ENCODE results near the gene ARFGAP3. TPM values are rescaled to one million over a fixed set of nuclear protein-coding genes. Genes with fewer than 3 reads are reported as not detected.

ARFGAP3 gene
- total RNA-seq, 4 donors from 2014 or later: 43.0 to 106 (median 50.5) TPM

DNA sequence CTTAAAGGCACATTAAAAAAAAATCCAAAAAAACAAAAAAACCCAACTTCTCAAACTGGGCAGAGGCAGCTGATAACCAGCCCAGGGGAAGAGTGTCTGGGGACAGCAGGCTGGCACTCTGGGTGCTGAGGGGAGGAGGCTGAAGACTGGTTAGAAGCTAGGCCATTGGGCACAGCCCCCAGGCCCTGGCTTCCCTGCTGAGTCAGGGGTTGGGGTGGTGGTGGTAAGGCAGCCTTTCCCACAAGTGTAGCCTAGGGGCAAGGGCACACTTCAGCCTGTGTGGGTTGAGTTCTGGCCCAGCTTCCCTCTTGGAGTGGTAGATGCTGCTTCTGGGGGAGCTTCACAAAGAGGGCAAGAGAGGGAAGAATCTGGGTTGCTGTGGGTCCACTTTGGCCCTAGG is 16.3 kb upstream of the ARFGAP3 start:
- DNase-seq (ENCODE audit: low spot score) (no peak), ATAC-seq (ENCODE audit: low FRiP score) (no peak)
- TF ChIP-seq, protein P1, sequence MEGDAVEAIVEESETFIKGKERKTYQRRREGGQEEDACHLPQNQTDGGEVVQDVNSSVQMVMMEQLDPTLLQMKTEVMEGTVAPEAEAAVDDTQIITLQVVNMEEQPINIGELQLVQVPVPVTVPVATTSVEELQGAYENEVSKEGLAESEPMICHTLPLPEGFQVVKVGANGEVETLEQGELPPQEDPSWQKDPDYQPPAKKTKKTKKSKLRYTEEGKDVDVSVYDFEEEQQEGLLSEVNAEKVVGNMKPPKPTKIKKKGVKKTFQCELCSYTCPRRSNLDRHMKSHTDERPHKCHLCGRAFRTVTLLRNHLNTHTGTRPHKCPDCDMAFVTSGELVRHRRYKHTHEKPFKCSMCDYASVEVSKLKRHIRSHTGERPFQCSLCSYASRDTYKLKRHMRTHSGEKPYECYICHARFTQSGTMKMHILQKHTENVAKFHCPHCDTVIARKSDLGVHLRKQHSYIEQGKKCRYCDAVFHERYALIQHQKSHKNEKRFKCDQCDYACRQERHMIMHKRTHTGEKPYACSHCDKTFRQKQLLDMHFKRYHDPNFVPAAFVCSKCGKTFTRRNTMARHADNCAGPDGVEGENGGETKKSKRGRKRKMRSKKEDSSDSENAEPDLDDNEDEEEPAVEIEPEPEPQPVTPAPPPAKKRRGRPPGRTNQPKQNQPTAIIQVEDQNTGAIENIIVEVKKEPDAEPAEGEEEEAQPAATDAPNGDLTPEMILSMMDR (IDR thresholded peaks at IDR 0.05): no peak

DNA sequence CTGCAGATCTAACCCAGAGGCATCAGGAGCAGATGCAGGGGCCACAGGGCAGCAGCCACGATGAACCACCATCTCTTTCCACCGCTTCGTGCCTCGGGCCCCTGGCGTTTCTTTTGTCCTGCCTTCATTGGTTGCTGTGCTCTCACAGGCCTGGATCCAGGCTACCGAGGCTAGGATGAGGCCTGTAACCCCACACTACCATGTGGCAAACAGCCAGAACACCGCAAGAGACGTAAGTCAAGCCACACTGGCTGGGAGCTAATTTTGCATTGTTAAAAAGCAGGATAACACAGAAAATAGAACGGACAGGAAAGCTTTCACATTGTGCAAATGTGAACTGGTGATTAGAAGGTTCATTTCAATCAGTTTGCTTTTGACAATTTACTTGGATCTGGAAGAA is 15.7 kb upstream of the ARFGAP3 start:
- no peak for ATAC-seq (ENCODE audit: low FRiP score)
- TF ChIP-seq, protein P1 (IDR thresholded peaks at IDR 0.05): no peak
- DNase-seq (ENCODE audit: low spot score): no peak

DNA sequence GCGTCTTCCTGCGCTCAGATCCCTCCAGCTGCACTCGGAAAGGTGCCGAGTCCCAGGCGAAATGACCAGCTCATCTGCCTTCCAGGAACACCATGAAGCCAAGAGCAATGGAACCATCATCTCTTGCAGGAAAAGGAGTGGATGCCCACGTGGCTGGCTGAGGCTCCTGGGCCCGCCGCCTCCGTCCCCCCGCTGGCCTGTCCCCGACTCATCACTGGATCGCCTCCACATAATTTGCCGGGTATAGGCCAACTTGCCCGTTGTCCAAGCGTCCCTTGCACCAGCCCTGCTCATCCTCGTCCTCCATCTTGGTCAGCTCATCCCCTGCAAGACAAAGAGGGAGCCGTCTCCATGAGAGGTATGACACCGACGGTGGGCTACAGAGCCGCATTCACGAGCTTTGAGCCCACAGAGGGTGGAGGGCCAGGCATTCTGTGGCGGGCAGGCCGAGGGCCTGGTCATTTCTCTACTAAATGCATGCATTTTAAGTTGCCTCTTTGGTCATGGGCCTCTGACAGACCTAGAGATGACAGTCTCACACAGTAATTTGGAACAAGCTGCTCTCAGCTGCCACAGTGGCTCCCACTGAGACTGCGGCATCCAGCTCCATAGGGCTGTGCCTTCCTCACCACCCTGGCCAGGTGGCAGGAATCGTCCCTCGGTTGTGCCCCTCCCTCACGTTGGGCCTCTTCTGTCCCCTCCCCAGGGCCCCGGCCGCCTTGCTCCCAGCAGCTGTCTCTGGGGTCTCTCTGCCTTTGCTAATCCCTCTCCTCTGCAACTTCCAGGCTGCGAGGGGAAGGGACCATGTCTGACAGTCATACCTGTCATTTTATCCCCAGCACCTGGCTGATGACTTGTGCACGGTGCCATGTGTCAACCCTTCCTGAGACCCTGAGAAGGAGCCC is 14.3 kb upstream of the ARFGAP3 start:
- ATAC-seq (ENCODE audit: low FRiP score) (no peak), DNase-seq (ENCODE audit: low spot score) (no peak)
- TF ChIP-seq, protein P1 (IDR thresholded peaks at IDR 0.05): no peak

DNA sequence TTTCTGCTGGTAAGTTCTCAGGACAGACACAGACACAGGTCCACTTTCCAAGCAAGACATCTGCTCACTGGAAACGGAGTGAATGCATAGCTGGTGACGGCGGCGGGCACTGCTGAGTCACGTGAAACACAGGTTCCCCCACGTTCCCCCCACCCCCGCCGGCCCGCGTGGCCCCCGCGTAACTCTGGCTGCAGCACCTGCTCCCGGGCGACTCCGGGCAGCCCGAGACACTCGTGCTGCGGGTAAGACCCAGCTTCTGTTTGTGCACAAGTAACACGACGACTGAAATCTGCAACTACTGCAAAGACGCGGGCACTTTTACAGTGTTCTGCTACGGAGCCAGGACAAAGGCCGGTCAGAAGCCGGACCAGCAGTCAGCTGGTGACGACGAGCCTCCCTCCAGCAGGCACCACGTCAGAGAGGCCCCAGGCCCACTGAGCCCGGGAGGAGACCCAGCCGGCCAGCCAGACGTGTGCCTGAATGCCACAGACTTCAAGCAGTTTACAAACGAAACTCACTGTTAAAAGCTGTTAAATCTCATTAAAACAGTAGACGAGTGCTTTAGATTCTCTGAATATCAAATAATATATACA is 12.9 kb upstream of the ARFGAP3 start:
- ATAC-seq (ENCODE audit: low FRiP score): no peak
- no peak for DNase-seq (ENCODE audit: low spot score)
- TF ChIP-seq, protein P1 (IDR thresholded peaks at IDR 0.05): no peak

DNA sequence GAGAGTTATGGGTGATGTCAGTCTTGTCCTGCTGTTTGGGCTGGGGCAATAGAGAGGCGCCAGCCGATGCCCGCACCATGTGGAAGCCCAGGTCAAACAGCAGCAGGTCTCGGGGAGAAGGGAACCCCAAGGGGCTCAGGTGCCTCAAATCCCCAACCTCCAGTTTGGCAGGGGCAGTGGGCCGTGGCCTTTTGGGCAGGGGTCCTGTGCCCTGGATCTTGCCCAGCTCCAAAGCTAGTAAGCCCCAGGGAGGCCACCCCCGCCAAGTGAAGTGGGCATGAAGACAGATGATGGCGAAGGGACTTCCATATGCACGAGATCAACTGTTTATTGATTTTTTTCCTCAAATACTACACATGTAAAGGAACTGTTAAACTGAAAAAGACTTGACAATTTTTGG is 12.4 kb upstream of the ARFGAP3 start:
- TF ChIP-seq, protein P1 (IDR thresholded peaks at IDR 0.05): no peak
- ATAC-seq (ENCODE audit: low FRiP score): no peak
- no peak for DNase-seq (ENCODE audit: low spot score)

DNA sequence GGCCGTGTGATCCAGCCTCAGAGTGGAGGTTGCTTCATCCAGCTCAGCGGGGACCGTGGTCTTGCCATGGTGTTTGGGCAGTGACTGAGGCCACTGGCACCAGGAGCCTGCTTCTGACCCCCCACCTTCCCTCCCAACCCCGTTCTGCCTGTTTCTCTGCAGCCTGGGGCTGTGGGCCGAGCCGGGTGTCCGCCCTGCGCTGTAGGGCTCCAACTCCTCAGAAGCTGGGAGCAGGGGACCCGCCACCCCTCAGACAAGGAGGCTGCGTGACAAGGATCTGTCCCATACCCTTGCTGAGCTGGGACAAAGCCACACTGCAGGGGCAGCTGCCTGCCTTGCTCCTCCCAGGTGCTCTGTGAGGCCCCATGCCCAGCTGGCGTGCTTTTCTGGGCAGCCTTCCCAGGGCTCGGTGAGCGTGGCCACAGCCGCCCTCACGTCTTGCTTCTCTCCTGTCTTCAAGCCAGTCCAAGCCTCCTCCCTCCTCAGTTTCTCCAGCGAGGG is 11.7 kb upstream of the ARFGAP3 start:
- ATAC-seq (ENCODE audit: low FRiP score): no peak
- TF ChIP-seq, protein P1 (IDR thresholded peaks at IDR 0.05): no peak
- no peak for DNase-seq (ENCODE audit: low spot score)

Measured in omental fat pad (tissue), 4 donors.